ENCODE results near the gene PDCD4.

PDCD4 gene

DNA sequence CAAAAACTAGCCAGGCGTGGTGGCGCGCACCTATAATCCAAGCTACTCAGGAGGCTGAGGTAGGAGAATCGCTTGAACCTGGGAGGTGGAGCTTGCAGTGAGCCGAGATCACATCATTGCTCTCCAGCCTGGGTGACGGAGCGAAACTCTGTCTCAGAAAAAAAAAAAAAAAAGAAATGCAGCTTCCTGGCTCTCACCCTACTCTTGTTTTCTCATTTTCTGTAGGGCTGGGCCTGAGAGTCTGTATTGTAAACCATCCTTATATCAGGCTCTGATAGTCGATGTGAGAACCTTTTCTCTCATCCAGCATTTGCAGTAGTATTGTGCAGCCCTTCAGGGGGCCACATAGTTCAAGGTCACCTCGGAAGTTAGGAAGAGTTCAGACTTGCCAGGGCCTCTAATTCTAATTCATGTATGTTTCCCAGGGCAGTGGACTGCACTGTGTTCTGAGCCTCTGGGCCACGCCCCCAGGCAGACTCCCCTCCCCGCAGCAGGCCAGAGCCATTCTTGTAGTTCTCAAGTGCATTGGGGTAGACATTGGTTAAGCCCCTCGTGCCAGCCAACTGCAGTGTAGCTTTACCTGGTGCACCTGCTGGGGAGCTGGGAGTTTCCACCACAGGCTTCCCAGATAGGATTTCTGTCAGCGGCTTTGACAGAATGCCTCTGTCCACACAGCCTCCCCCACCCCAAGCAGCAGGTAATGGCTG lies 38.3 kb upstream of the PDCD4 start:
- DNase-seq: no peak
- no peak overlapping the region for H3K4me3 ChIP-seq (ENCODE audit: low read depth, low read length)
- no peak overlapping the region for H3K27ac ChIP-seq
- H3K27me3 ChIP-seq (ENCODE audit: insufficient read depth, low read depth, severe bottlenecking): no peaks in the 10 kb centered on the region
- no peaks in the 10 kb centered on the region for H3K36me3 ChIP-seq
- TF ChIP-seq, protein P1, sequence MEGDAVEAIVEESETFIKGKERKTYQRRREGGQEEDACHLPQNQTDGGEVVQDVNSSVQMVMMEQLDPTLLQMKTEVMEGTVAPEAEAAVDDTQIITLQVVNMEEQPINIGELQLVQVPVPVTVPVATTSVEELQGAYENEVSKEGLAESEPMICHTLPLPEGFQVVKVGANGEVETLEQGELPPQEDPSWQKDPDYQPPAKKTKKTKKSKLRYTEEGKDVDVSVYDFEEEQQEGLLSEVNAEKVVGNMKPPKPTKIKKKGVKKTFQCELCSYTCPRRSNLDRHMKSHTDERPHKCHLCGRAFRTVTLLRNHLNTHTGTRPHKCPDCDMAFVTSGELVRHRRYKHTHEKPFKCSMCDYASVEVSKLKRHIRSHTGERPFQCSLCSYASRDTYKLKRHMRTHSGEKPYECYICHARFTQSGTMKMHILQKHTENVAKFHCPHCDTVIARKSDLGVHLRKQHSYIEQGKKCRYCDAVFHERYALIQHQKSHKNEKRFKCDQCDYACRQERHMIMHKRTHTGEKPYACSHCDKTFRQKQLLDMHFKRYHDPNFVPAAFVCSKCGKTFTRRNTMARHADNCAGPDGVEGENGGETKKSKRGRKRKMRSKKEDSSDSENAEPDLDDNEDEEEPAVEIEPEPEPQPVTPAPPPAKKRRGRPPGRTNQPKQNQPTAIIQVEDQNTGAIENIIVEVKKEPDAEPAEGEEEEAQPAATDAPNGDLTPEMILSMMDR (IDR thresholded peaks at IDR 0.05; ENCODE audit: low read depth, low read length): no peak
- H3K9me3 ChIP-seq (ENCODE audit: severe bottlenecking): no peaks in the 10 kb centered on the region

DNA sequence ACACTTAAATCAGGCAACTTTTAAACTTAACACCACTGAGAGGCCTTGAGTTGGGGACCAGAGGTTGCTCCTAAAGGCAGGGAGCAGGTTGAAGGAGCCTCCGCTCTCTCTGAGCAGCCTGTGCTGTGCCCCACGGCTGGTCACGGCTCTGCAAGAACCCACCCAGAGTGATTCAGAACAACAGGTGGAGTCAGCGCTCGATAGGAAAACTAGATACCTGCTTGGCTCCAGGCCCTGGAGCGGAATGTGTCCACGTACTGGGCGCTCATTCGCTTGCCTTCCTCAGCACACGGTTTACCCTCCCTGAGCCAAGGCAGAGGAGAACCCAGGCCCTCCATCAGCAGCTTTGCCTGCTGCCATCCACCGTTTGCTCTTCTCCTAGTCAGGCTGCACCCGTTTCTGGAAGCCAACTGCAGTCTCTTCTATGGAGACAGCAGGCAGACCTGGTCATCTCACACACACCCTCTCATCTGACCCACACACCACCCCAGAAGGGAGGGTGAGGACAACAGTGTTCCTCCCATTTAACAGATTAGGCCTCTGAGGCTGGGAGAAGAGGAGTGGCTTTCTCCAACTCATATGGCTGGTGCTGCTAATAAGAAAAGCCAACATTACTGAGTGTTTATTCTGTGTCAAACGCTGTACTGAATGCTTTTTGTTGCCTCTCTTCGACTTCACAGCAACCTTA lies 37.6 kb upstream of the PDCD4 start:
- no peak overlapping the region for H3K4me3 ChIP-seq (ENCODE audit: low read depth, low read length)
- H3K27ac ChIP-seq: no peak overlapping the region
- no peaks in the 10 kb centered on the region for H3K36me3 ChIP-seq
- no peak for DNase-seq
- no peaks in the 10 kb centered on the region for H3K27me3 ChIP-seq (ENCODE audit: insufficient read depth, low read depth, severe bottlenecking)
- H3K9me3 ChIP-seq (ENCODE audit: severe bottlenecking): no peaks in the 10 kb centered on the region
- TF ChIP-seq, protein P1 (IDR thresholded peaks at IDR 0.05; ENCODE audit: low read depth, low read length): no peak

DNA sequence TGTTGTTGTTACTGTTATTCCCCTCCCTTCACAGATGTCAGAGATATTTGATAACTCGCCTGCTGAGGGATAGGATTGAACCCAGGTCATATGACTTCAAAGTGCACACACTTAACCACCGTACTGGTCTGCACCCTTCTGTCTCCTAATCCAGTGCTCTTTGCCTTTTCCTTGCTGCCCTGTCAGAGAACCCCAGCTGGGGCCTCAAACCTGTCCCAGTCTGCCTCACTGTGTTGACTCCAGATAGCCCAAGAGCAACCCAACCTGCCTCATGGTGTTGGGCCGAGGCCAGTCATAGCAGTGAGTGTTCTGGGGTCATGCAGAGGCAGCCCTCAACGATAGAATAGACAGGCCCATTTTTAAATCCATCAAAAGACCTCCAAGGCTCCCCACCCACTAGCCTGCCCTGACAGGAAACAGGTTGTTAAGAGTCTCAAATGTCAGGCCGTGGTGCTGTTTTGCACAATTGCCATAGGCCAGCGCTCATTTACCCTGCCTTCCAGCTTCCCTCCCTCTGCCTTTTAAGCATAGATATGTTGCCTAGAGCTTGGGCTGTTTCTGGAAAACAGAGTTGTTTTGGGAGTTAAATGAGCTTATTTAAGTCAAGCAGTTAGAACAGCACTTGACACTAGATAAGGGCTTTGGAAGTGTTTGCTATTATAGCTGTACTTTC lies 37.0 kb upstream of the PDCD4 start:
- Histone ChIP-seq H3K9me3 (ENCODE audit: severe bottlenecking) (no peaks in the 10 kb centered on the region), H3K4me3 (ENCODE audit: low read depth, low read length) (no peak overlapping the region), H3K36me3 (no peaks in the 10 kb centered on the region), H3K27me3 (ENCODE audit: insufficient read depth, low read depth, severe bottlenecking) (no peaks in the 10 kb centered on the region), H3K27ac (no peak overlapping the region)
- TF ChIP-seq, protein P1 (IDR thresholded peaks at IDR 0.05; ENCODE audit: low read depth, low read length): no peak
- no peak for DNase-seq

DNA sequence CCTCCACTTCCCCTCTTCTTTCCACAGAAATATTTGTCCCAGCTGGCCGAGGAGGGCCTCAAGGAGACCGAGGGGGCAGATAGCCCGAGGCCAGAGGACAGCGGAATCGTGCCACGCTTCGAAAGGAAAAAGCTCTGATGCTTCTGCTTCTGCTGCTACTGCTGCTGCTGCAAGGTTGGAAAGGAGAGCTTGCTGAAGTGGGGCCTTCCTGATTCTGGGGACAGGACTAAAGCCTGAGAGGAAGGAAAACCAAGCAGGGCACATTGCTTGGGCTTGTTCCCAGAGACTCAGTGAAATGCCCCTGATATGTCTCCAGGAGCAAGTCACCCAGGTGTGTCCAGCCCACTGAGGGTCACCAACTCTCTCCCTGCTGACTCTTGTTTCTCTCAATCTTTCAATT lies 35.9 kb upstream of the PDCD4 start:
- Histone ChIP-seq H3K9me3 (ENCODE audit: severe bottlenecking) (no peaks in the 10 kb centered on the region), H3K27me3 (ENCODE audit: insufficient read depth, low read depth, severe bottlenecking) (no peaks in the 10 kb centered on the region), H3K36me3 (no peaks in the 10 kb centered on the region), H3K4me3 (ENCODE audit: low read depth, low read length) (no peak overlapping the region), H3K27ac (no peak overlapping the region)
- TF ChIP-seq, protein P1 (IDR thresholded peaks at IDR 0.05; ENCODE audit: low read depth, low read length): no peak
- DNase-seq: no peak

DNA sequence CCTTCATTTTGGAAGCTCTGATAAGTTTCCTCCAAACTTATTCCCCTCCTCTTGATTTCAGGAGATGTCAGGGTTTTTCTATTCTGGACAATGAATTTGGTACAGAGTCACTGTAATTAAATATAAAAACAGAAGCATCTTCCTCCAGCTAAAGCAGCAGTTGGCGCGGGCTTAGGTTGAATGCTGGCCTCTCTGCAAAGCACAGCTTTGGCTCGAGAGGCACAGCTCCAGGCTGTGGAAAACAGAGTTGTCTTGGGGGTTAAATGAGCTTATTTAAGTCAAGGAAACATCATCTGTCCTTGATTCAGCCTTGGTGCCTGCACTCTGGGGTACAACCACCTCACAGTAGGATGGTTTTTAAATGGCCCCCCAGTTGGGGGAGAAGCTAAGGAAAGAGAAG lies 35.0 kb upstream of the PDCD4 start:
- H3K27ac ChIP-seq: no peak overlapping the region
- DNase-seq: no peak
- no peak overlapping the region for H3K4me3 ChIP-seq (ENCODE audit: low read depth, low read length)
- no peaks in the 10 kb centered on the region for H3K27me3 ChIP-seq (ENCODE audit: insufficient read depth, low read depth, severe bottlenecking)
- no peaks in the 10 kb centered on the region for H3K9me3 ChIP-seq (ENCODE audit: severe bottlenecking)
- TF ChIP-seq, protein P1 (IDR thresholded peaks at IDR 0.05; ENCODE audit: low read depth, low read length): no peak
- H3K36me3 ChIP-seq: no peaks in the 10 kb centered on the region
